ENCODE results near the gene ABHD16A.

DNA sequence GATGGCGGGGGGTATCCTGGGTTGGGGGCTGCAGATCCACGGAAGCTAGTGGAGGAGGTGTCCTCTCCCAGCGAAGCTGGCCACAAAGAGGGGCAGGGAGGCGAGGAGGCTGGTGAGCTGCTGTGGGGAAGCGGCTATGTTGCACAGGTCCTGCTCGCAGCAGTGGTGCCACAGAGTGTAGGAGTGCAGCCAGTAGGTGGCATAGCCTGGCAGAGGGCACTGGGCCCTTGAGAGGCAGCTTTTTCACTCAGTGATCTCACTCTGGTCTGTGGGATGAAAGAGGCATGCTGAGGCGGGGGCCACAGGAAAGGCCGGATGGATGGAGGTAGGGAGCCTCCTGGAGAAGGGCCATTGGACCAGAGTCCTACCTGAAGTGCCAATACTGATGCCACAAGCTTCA, 9.2 kb upstream of the ABHD16A start:
- TF ChIP-seq CCAR2 (optimal IDR thresholded peaks at IDR 0.05; ENCODE audit: low read depth, low read length) (no peak), PITX1 (CRISPR knock-in tag; IDR thresholded peaks at IDR 0.05) (no peak), ARNT2 (CRISPR knock-in tag; IDR thresholded peaks at IDR 0.05; ENCODE audit: low read depth) (no peak), EZH2 (conservative IDR thresholded peaks at IDR 0.05; ENCODE audit: low read depth, low read length) (no peak), NCOA1 (CRISPR knock-in tag; IDR thresholded peaks at IDR 0.05) (no peak), SMC3 (IDR thresholded peaks at IDR 0.05; ENCODE audit: low read length) (no peak), ELF1 (CRISPR knock-in tag; IDR thresholded peaks at IDR 0.05) (no peak), ISX (CRISPR knock-in tag; conservative IDR thresholded peaks at IDR 0.05) (no peak), RAD21 (CRISPR knock-in tag; IDR thresholded peaks at IDR 0.05) (no peak), SIX1 (CRISPR knock-in tag; IDR thresholded peaks at IDR 0.05; ENCODE audit: borderline replicate concordance) (no peak), ZNF253 (CRISPR knock-in tag; IDR thresholded peaks at IDR 0.05; ENCODE audit: borderline replicate concordance) (no peak)
- TF ChIP-seq, protein P1, sequence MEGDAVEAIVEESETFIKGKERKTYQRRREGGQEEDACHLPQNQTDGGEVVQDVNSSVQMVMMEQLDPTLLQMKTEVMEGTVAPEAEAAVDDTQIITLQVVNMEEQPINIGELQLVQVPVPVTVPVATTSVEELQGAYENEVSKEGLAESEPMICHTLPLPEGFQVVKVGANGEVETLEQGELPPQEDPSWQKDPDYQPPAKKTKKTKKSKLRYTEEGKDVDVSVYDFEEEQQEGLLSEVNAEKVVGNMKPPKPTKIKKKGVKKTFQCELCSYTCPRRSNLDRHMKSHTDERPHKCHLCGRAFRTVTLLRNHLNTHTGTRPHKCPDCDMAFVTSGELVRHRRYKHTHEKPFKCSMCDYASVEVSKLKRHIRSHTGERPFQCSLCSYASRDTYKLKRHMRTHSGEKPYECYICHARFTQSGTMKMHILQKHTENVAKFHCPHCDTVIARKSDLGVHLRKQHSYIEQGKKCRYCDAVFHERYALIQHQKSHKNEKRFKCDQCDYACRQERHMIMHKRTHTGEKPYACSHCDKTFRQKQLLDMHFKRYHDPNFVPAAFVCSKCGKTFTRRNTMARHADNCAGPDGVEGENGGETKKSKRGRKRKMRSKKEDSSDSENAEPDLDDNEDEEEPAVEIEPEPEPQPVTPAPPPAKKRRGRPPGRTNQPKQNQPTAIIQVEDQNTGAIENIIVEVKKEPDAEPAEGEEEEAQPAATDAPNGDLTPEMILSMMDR (CRISPR knock-in tag; IDR thresholded peaks at IDR 0.05) = no peak
- TF ChIP-seq, protein P2, sequence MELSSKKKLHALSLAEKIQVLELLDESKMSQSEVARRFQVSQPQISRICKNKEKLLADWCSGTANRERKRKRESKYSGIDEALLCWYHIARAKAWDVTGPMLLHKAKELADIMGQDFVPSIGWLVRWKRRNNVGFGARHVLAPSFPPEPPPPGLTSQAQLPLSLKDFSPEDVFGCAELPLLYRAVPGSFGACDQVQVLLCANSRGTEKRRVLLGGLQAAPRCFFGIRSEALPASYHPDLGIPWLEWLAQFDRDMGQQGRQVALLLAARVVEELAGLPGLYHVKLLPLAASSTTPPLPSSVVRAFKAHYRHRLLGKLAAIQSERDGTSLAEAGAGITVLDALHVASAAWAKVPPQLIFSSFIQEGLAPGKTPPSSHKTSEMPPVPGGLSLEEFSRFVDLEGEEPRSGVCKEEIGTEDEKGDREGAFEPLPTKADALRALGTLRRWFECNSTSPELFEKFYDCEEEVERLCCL (CRISPR knock-in tag; IDR thresholded peaks at IDR 0.05; ENCODE audit: borderline replicate concordance) = no peak
